HuH-7 (cell line): ENCODE data around the gene ZMYM5.
A peak's percentile ranks its signal among the peaks of the same experiment; 100 is the strongest.
"Not testable (repeated sequence)": the region's sequence is repeated elsewhere in the genome, so short reads cannot be mapped to it uniquely, and the experiment has no call there.

Experiments
- DNase-seq: peaks from one replicate; pipeline ENCODE4 v3.0.0; 2011; ENCODE audit warnings: low spot score

ZMYM5 gene

GRCh38 chr13:19818223-19818842 lies 45.1 kb downstream of the ZMYM5 start:
- peak; percentile 71 for DNase-seq

- DNase-seq = no peak
Measured at GRCh38 chr13:19817510-19818158, 45.8 kb downstream of the ZMYM5 start.

GRCh38 chr13:19817106-19817505 lies 46.3 kb downstream of the ZMYM5 start:
- no peak for DNase-seq

GRCh38 chr13:19815842-19816241 lies 47.6 kb downstream of the ZMYM5 start:
- DNase-seq = not testable (repeated sequence)

GRCh38 chr13:19810996-19811881 lies 52.2 kb downstream of the ZMYM5 start:
- DNase-seq = no peak

- no peak for DNase-seq
Measured at GRCh38 chr13:19810151-19810550, 53.3 kb downstream of the ZMYM5 start.

GRCh38 chr13:19805765-19806164 lies 57.7 kb downstream of the ZMYM5 start:
- DNase-seq = no peak

- DNase-seq = no peak
Measured at GRCh38 chr13:19795956-19796355, 67.5 kb downstream of the ZMYM5 start.

- DNase-seq = no peak
Measured at GRCh38 chr13:19794631-19795030, 68.8 kb downstream of the ZMYM5 start.

GRCh38 chr13:19791953-19792537 lies 71.4 kb downstream of the ZMYM5 start:
- no peak for DNase-seq

- peak; percentile 94 for DNase-seq
Measured at GRCh38 chr13:19782727-19783682, 80.4 kb downstream of the ZMYM5 start, which contains the start of gene PSPC1. TSS of gene PSPC1 (minus strand) at chr13:19782945. CDS start at chr13:19782757, 188 bp downstream.

GRCh38 chr13:19782049-19782726 lies 81.3 kb downstream of the ZMYM5 start:
- DNase-seq = peak; percentile 23

- no peak for DNase-seq
Measured at GRCh38 chr13:19781526-19781925, 81.9 kb downstream of the ZMYM5 start.

- DNase-seq = not testable (repeated sequence)
Measured at GRCh38 chr13:19780753-19781418, 82.6 kb downstream of the ZMYM5 start.
